Tibial nerve (tissue), 3 donors: ENCODE results near the gene RNF208.

Source experiments
- POLR2A ChIP-seq, 2 donors: fragments of 450-650 bp; IDR thresholded peaks; one replicate each; pipeline ENCODE4 v1.6.1; 2017; ENCODE audit warnings: antibody characterized with exemption in 2 of 2, mild to moderate bottlenecking in 2 of 2, moderate library complexity in 2 of 2
- TF ChIP-seq, protein P1 (sequence below), 5 experiments: fragments of 200-600 bp in 3 of 5; fragments of 450-650 bp in 2 of 5; sonication (generic) in 3 of 5; IDR thresholded peaks; one replicate each; pipeline ENCODE4 v1.5.1; 2016 to 2019; ENCODE audit warnings: antibody characterized with exemption in 5 of 5, mild to moderate bottlenecking in 3 of 5, moderate library complexity in 2 of 5

DNA sequence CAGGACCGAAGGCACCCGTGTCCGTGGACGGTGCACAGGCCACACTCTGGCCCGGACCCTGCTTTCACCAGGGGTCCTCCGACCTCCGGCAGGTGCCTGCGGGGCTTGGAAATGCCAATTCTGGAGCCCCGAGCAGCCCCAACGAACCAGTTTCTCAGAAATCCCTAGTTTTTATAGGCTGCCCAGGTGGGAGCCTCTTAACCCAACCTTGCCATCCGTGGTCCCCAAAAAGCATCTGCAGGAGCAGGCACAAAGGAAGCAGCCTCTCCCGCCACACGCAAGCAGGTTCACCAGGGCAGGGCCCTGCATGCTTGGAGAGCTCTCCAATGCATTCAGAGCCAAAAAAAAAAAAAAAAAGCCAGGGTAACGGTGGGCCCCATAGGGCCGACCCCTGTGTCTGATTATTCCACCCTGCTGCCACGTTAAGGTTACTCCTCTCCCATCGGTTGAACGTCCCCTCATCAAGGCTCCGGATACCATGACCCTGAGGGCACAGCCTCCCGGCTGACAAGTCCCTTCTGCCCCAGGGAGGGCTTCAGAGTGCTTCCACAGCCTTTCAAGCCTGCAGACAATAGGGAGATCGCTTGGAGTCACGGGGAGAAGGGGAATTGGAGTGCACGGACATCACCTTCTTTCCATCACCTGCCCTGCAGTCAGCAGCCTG, 20.7 kb downstream of the RNF208 start:
- TF ChIP-seq, protein P1, sequence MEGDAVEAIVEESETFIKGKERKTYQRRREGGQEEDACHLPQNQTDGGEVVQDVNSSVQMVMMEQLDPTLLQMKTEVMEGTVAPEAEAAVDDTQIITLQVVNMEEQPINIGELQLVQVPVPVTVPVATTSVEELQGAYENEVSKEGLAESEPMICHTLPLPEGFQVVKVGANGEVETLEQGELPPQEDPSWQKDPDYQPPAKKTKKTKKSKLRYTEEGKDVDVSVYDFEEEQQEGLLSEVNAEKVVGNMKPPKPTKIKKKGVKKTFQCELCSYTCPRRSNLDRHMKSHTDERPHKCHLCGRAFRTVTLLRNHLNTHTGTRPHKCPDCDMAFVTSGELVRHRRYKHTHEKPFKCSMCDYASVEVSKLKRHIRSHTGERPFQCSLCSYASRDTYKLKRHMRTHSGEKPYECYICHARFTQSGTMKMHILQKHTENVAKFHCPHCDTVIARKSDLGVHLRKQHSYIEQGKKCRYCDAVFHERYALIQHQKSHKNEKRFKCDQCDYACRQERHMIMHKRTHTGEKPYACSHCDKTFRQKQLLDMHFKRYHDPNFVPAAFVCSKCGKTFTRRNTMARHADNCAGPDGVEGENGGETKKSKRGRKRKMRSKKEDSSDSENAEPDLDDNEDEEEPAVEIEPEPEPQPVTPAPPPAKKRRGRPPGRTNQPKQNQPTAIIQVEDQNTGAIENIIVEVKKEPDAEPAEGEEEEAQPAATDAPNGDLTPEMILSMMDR (IDR thresholded peaks at IDR 0.05): no peak
- TF ChIP-seq POLR2A (IDR thresholded peaks at IDR 0.05): no peak
